HepG2 (cell line): Measurements from ENCODE around the gene TRIM66. TPM values are rescaled to one million over a fixed set of nuclear protein-coding genes. Genes with fewer than 3 reads are reported as not detected.

ENCODE experiments used
- NFRKB ChIP-seq: fragments of 450-650 bp; IDR thresholded peaks from 2 replicates; pipeline ENCODE4 v1.6.1; 2017
- RFX5 ChIP-seq: IDR thresholded peaks from 2 replicates; pipeline ENCODE4 v1.6.1; 2011; ENCODE audit warnings: low read depth, low read length, improper control_type of control experiment
- STAT5B ChIP-seq: sonication (generic); formaldehyde crosslinking; IDR thresholded peaks from 2 replicates; pipeline ENCODE4 v1.4.0; 2020; ENCODE audit warnings: missing genetic modification reagents
- USF2 ChIP-seq, 2 experiments: sonication (generic) in 1 of 2; formaldehyde crosslinking in 1 of 2; IDR thresholded peaks; 2 replicates each; pipeline versions ENCODE4 v1.5.1 to v1.6.1; 2011 to 2020; ENCODE audit warnings: borderline replicate concordance in 1 of 2, low read depth in 1 of 2, low read length in 1 of 2, mild to moderate bottlenecking in 1 of 2, missing genetic modification reagents in 1 of 2, moderate library complexity in 1 of 2
- ZMAT5 ChIP-seq: sonication (generic); formaldehyde crosslinking; IDR thresholded peaks from 2 replicates; pipeline ENCODE4 v1.5.0; 2020; ENCODE audit warnings: mild to moderate bottlenecking, low read depth, missing genetic modification reagents, borderline replicate concordance
- ZNF318 ChIP-seq: sonication (generic); formaldehyde crosslinking; IDR thresholded peaks from 2 replicates; pipeline ENCODE4 v1.4.0; 2020; ENCODE audit warnings: mild to moderate bottlenecking, missing genetic modification reagents
- ZNF549 ChIP-seq: sonication (generic); formaldehyde crosslinking; IDR thresholded peaks from 2 replicates; pipeline ENCODE4 v1.5.0; 2020; ENCODE audit warnings: missing genetic modification reagents
- ZSCAN20 ChIP-seq: sonication (generic); formaldehyde crosslinking; IDR thresholded peaks from 2 replicates; pipeline ENCODE4 v1.4.0; 2020; ENCODE audit warnings: missing genetic modification reagents, mild to moderate bottlenecking, borderline replicate concordance
- ZSCAN21 ChIP-seq: sonication (generic); formaldehyde crosslinking; IDR thresholded peaks from 2 replicates; pipeline ENCODE4 v1.8.0; 2022; ENCODE audit warnings: mild to moderate bottlenecking, missing genetic modification reagents, moderate library complexity, borderline replicate concordance
- ZSCAN31 ChIP-seq: sonication (generic); formaldehyde crosslinking; IDR thresholded peaks from 2 replicates; pipeline ENCODE4 v1.5.0; 2020; ENCODE audit warnings: low read depth, mild to moderate bottlenecking, missing genetic modification reagents
- polyA plus RNA-seq, 8 experiments: library from polyadenylated mRNA; depleted of rRNA in 3 of 8; stranded (reverse) in 7 of 8; unstranded in 1 of 8; fragments of >200 nt; fragmentation: Illumina TruSeq in 4 of 8; extraction: Trizol in 4 of 8; gene quantifications; 2 replicates each; pipeline versions ENCODE4 v1.2.1 to v1.2.3, GENCODE V29; 2011 to 2016; ENCODE audit warnings: low read depth in 4 of 8, missing spikeins in 1 of 8, mixed read lengths in 1 of 8; ENCODE audit not compliant: insufficient read depth in 1 of 8
- total RNA-seq, 5 experiments: library from RNA; depleted of rRNA; stranded (reverse); fragments of >200 nt; fragmentation: Illumina TruSeq; extraction: Trizol; gene quantifications; 2 replicates each; pipeline ENCODE4 v1.2.3, GENCODE V29; 2016; ENCODE audit warnings: low read depth in 1 of 5
- TF ChIP-seq, protein P1 (sequence below): sonication (generic); formaldehyde crosslinking; IDR thresholded peaks from 2 replicates; pipeline ENCODE4 v1.5.1; 2020; ENCODE audit warnings: mild to moderate bottlenecking, missing genetic modification reagents
- TF ChIP-seq, protein P2 (sequence below): IDR thresholded peaks from 2 replicates; pipeline ENCODE4 v1.6.1; 2016; ENCODE audit warnings: low read depth, borderline replicate concordance

TRIM66 gene
- total and polyA plus RNA-seq, 2 of the 13 experiments (the other 11 are each of a cell fraction or from before 2014, with no cell fraction given): 4.9 to 6.1 TPM

DNA sequence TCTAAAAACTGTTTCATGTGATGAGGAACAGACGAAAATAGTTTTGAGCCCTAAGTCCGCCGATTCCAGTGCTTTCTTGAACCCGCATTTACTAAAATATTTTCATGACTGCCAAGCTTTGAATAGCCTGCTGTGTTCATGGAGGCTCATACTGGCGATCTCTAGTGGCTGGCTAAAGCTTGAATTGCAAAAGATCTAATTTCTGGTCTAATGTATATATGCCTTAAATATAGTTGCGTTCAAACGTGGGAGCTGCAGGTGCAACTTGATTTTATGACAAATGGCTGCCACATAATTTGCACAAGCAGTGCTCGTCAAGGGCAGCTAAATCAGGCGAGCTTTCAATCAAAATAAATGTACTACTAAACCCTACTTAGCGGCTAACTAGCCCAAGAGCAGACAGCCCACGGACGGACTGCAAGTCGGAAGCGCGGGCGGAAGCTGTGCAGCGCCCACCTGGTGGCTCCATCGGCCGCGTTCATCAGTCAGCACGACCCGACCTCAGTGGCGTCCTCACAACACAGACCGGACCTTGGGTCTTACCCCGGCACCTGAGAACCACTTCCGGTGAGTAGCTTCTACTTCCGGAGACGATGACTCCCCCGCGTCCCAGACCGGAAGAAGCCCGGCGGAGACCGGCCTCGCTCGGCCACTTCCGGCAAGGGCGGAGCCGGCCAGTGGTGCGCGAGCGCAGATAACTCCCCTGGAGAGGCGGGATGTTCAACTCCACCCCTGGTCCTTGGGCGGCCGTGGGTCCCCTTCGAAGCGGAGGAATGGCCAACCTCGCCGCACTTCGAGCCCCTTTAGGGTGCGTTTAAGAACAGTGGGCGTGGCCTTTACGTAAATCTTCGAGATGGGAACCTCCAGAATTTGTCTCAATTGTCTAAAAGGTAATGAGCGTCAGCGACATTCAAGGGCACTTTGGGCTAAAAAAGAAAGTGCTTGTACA is 6.2 kb upstream of the TRIM66 start (continued):
- TF ChIP-seq USF2 (IDR thresholded peaks at IDR 0.05; ENCODE audit: low read depth, low read length) (no peak), USF2 (CRISPR knock-in tag; IDR thresholded peaks at IDR 0.05; ENCODE audit: borderline replicate concordance) (no peak), ZSCAN21 (CRISPR knock-in tag) (peak; percentile 81), ZMAT5 (CRISPR knock-in tag) (no peak), ZNF549 (CRISPR knock-in tag) (no peak), STAT5B (0 out of 2 replicates have a peak, but pooled peaks have one; percentile 26), NFRKB (no peak), ZNF318 (CRISPR knock-in tag) (peak; percentile 84; the same call in 1 of the 2 replicates), RFX5 (peak; percentile 60), ZSCAN20 (peak; percentile 91; the same call in 1 of the 2 replicates), ZSCAN31 (CRISPR knock-in tag) (peak; percentile 84)
- TF ChIP-seq, protein P1, sequence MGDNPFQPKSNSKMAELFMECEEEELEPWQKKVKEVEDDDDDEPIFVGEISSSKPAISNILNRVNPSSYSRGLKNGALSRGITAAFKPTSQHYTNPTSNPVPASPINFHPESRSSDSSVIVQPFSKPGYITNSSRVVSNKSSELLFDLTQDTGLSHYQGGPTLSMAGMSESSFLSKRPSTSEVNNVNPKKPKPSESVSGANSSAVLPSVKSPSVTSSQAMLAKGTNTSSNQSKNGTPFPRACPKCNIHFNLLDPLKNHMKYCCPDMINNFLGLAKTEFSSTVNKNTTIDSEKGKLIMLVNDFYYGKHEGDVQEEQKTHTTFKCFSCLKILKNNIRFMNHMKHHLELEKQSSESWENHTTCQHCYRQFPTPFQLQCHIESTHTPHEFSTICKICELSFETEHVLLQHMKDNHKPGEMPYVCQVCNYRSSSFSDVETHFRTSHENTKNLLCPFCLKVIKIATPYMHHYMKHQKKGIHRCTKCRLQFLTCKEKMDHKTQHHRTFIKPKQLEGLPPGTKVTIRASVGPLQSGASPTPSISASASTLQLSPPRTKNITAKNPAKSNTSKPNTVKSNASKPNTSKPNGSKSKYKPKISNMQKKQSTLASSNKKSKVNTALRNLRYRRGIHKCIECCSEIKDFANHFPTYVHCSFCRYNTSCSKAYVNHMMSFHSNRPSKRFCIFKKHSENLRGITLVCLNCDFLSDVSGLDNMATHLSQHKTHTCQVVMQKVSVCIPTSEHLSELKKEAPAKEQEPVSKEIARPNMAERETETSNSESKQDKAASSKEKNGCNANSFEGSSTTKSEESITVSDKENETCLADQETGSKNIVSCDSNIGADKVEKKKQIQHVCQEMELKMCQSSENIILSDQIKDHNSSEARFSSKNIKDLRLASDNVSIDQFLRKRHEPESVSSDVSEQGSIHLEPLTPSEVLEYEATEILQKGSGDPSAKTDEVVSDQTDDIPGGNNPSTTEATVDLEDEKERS (CRISPR knock-in tag): no peak
- TF ChIP-seq, protein P2, sequence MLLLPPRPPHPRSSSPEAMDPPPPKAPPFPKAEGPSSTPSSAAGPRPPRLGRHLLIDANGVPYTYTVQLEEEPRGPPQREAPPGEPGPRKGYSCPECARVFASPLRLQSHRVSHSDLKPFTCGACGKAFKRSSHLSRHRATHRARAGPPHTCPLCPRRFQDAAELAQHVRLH: peak; percentile 72; the same call in 1 of the 2 replicates
